Motor neuron (in vitro differentiated cells): Measurements from ENCODE around the gene OXT. TPM values are rescaled to one million over a fixed set of nuclear protein-coding genes. Genes with fewer than 3 reads are reported as not detected.

ENCODE experiments used
- ATAC-seq, 8 experiments: fragments of 200-7000 bp; cut with Tn5 transposase; replicated peaks in 6 of 8; 2 replicates each; pipeline ENCODE4 v1.8.0; 2021; ENCODE audit warnings: mild to moderate bottlenecking in 8 of 8, moderate library complexity in 8 of 8
- H3K27ac ChIP-seq, 2 donors: fragments of 250-450 bp; sonication (Bioruptor Pico); 2 replicates each; pipeline ENCODE4 v1.9.0; 2021; ENCODE audit warnings: antibody characterized with exemption in 2 of 2, mild to moderate bottlenecking in 2 of 2, moderate library complexity in 1 of 2
- H3K4me1 ChIP-seq, 2 donors: fragments of 250-450 bp; sonication (Bioruptor Pico); replicated peaks in 1 of 2; 2 replicates each; pipeline ENCODE4 v1.6.1; 2021; ENCODE audit warnings: antibody characterized with exemption in 2 of 2, mild to moderate bottlenecking in 2 of 2, moderate library complexity in 1 of 2
- H3K4me3 ChIP-seq, 5 donors: fragments of 250-450 bp; sonication (Bioruptor Pico); 2 replicates each; pipeline ENCODE4 v1.9.0; 2021; ENCODE audit warnings: antibody characterized with exemption in 5 of 5, mild to moderate bottlenecking in 5 of 5, moderate library complexity in 4 of 5
- WGBS, 10 experiments: fragments of 450-650 bp; shearing (Covaris generic); methylation state at CpG; one replicate each; pipeline ENCODE4 v1.0.0; 2022; 5-methylcytosine and 5-hydroxymethylcytosine counted together
- in situ Hi-C, 9 experiments: fragments of 400-800 bp; cut with MboI; loops; one replicate each; pipeline ENCODE4 v1.15.0; 2021; ENCODE audit warnings: low sequenced_read_pairs in 9 of 9, low pct_unique_long_range_greater_than_20kb in 2 of 9; ENCODE audit not compliant: unreplicated experiment in 9 of 9
- total RNA-seq, 8 experiments: library from RNA; unstranded; fragments of 300-600 nt; gene quantifications; 2 replicates each; pipeline versions ENCODE4 v1.2.3 to v1.2.4, GENCODE V29; 2022

Gene OXT
- total RNA-seq, 8 experiments from 2014 or later: not detected

- peak; percentile 36 to 64 (median 54) for ATAC-seq
- in situ Hi-C loops: no loop called here
- peak overlapping the region in 4 of 5 donors; percentile 17 to 22 (median 20) for H3K4me3 ChIP-seq
These were observed 11.8 kb downstream of the OXT start for GRCh38 chr20:3082955-3083952.

GRCh38 chr20:3084283-3084985, 13.0 kb downstream of the OXT start, which contains the start of gene AVP:
Gene AVP (minus strand): TSS chr20:3084724. CDS start chr20:3084674, 50 bp downstream.
- WGBS, 10 experiments: 0 to 60% methylated on average over 1 of the region's 28 CpGs; no CpG with 5 or more reads in 8 of the 10 experiments
- in situ Hi-C loops: no loop called here
- H3K4me1 ChIP-seq: no peaks in the 10 kb centered on the region
- no peak within 1 kb of the TSS for H3K4me3 ChIP-seq
- H3K27ac ChIP-seq: no peak within 1 kb of the TSS
- peak in 3 of 8 experiments; percentile 33 to 45 (median 39) for ATAC-seq

More at GRCh38 chr20:3082955-3083952, 11.8 kb downstream of the OXT start:
- WGBS, 10 experiments: 64 to 100% methylated on average over 2 to 8 of the region's 76 CpGs; no CpG with 5 or more reads in 8 of the 10 experiments
- Histone ChIP-seq H3K4me1 (no peaks in the 10 kb centered on the region), H3K27ac (no peak overlapping the region)

- H3K4me1 ChIP-seq: no peaks in the 10 kb centered on the region
- ATAC-seq: no peak
- no peak overlapping the region for H3K27ac ChIP-seq
- WGBS, 10 experiments: 80 to 100% methylated on average over 1 of the region's 7 CpGs; no CpG with 5 or more reads in 8 of the 10 experiments
- H3K4me3 ChIP-seq: no peak overlapping the region
- in situ Hi-C loops: no loop called here
These were observed 13.6 kb downstream of the OXT start for GRCh38 chr20:3084986-3085360.

GRCh38 chr20:3085571-3086072, 14.2 kb downstream of the OXT start:
- Histone ChIP-seq H3K27ac (no peak overlapping the region), H3K4me3 (no peak overlapping the region), H3K4me1 (no peaks in the 10 kb centered on the region)
- 60 to 100% (median 100%) methylated on average over 1 to 2 of the region's 8 CpGs; no CpG with 5 or more reads in 6 of the 10 experiments for WGBS, 10 experiments
- in situ Hi-C loops: no loop called here
- ATAC-seq: no peak

GRCh38 chr20:3088031-3088430, 16.6 kb downstream of the OXT start:
- ATAC-seq: no peak
- 80 to 100% (median 85%) methylated on average over 1 to 4 of the region's 7 CpGs; no CpG with 5 or more reads in 4 of the 10 experiments for WGBS, 10 experiments
- H3K4me3 ChIP-seq: no peak overlapping the region
- H3K27ac ChIP-seq: no peak overlapping the region
- in situ Hi-C loops: no loop called here
- H3K4me1 ChIP-seq: no peaks in the 10 kb centered on the region

DNA sequence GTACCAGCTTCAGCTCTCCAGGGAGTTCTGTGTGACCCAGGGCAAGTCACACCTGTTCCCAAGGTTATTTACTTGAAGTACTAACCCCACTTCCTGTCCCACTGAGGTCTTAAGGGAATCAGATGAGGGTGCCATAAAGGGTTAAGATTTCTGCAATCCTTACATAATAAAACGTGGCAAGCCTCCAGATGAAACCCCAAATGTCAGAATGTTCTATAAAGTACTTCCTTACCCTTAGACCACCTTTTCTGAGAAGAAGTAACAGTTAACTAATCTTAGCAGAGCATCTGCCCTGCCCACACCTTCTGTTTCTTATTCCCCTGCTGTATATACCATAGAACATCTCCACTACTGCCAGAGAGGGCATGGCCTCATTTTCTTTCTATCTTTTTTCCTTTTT, 19.1 kb downstream of the OXT start:
- no peak for ATAC-seq
- in situ Hi-C loops: no loop called here
- Histone ChIP-seq H3K27ac (no peak overlapping the region), H3K4me1 (no peaks in the 10 kb centered on the region), H3K4me3 (no peak overlapping the region)
- 0 to 14% (median 0%) methylated on average over 1 of the region's 1 CpG; no CpG with 5 or more reads in 3 of the 10 experiments for WGBS, 10 experiments

- Histone ChIP-seq H3K4me1 (no peaks in the 10 kb centered on the region), H3K4me3 (peak overlapping the region in 2 of 5 donors; percentile 8 to 17), H3K27ac (no peak overlapping the region)
- in situ Hi-C loops: no loop called here
- ATAC-seq: peak in 2 of 8 experiments; percentile 31 to 73
- 25 to 87% (median 40%) methylated on average over 2 to 11 of the region's 81 CpGs; no CpG with 5 or more reads in 3 of the 10 experiments for WGBS, 10 experiments
These were observed 21.4 kb downstream of the OXT start for GRCh38 chr20:3092611-3093379.

- 80 to 100% (median 96%) methylated on average over 1 to 4 of the region's 10 CpGs; no CpG with 5 or more reads in 4 of the 10 experiments for WGBS, 10 experiments
- H3K4me1 ChIP-seq: no peaks in the 10 kb centered on the region
- ATAC-seq: no peak
- in situ Hi-C loops: no loop called here
- H3K27ac ChIP-seq: no peak overlapping the region
- no peak overlapping the region for H3K4me3 ChIP-seq
These were observed 22.5 kb downstream of the OXT start for GRCh38 chr20:3093861-3094361.

GRCh38 chr20:3094848-3095629, 23.6 kb downstream of the OXT start:
- 50 to 100% (median 89%) methylated on average over 1 to 5 of the region's 13 CpGs; no CpG with 5 or more reads in 1 of the 10 experiments for WGBS, 10 experiments

GRCh38 chr20:3100480-3100879, 29.1 kb downstream of the OXT start:
- H3K4me1 ChIP-seq: no peaks in the 10 kb centered on the region
- in situ Hi-C loops: no loop called here
- 32 to 94% (median 76%) methylated on average over 2 to 5 of the region's 7 CpGs; no CpG with 5 or more reads in 6 of the 10 experiments for WGBS, 10 experiments

More at GRCh38 chr20:3094848-3095629, 23.6 kb downstream of the OXT start:
- no peak for ATAC-seq
- no peaks in the 10 kb centered on the region for H3K4me1 ChIP-seq
- no peak overlapping the region for H3K4me3 ChIP-seq
- H3K27ac ChIP-seq: no peak overlapping the region
- in situ Hi-C loops: no loop called here

GRCh38 chr20:3101251-3101650, 29.8 kb downstream of the OXT start:
- H3K4me3 ChIP-seq: no peak overlapping the region
- H3K27ac ChIP-seq: no peak overlapping the region
- 88 to 100% (median 90%) methylated on average over 2 to 3 of the region's 6 CpGs; no CpG with 5 or more reads in 7 of the 10 experiments for WGBS, 10 experiments
- in situ Hi-C loops: no loop called here
- H3K4me1 ChIP-seq: no peaks in the 10 kb centered on the region
- no peak for ATAC-seq

More at GRCh38 chr20:3100480-3100879, 29.1 kb downstream of the OXT start:
- Histone ChIP-seq H3K4me3 (no peak overlapping the region), H3K27ac (no peak overlapping the region)
- no peak for ATAC-seq
